ENCODE data around the gene EMC8. TPM values are rescaled to one million over a fixed set of nuclear protein-coding genes. Genes with fewer than 3 reads are reported as not detected.

Gene EMC8
- polyA plus RNA-seq, 1 of the 3 experiments (the other 2 are of a cell fraction) = 45.9 TPM

GRCh38 chr16:85759136-85759535, 40.2 kb downstream of the EMC8 start:
- no peaks in the 10 kb centered on the region for H3K79me2 ChIP-seq (ENCODE audit: insufficient read depth)
- no peaks in the 10 kb centered on the region for H3K36me3 ChIP-seq (replicated peaks in 1 of 2; ENCODE audit: control insufficient read depth in 1 of 2, insufficient read depth in 2 of 2, low read length in 1 of 2)
- ChIA-PET CTCF (interaction anchor here (1.4 kb wide), 1 partner anchor 35 kb away, joined by 3 read pairs; no protein-coding TSS in a partner anchor), POLR2A (no interaction called here)
- H4K20me1 ChIP-seq (ENCODE audit: insufficient read depth) = no peaks in the 10 kb centered on the region
- 63% methylated on average over 16 of the region's 16 CpGs for WGBS (ENCODE audit: low lambda C conversion rate)
- H3K4me3 ChIP-seq (ENCODE audit: low read depth in 2 of 2, low read length in 1 of 2) = no peak overlapping the region
- H2AFZ ChIP-seq (ENCODE audit: low read depth) = no peak overlapping the region
- TF ChIP-seq MXI1 (IDR thresholded peaks at IDR 0.05; ENCODE audit: low read depth, low read length) = no peak
- no peak for DNase-seq
- H3K4me2 ChIP-seq = no peak overlapping the region
- no peak overlapping the region for H3K27ac ChIP-seq (ENCODE audit: low read depth in 2 of 2, low read length in 1 of 2)
- H3K9me2 ChIP-seq = no peaks in the 10 kb centered on the region
- H3F3A ChIP-seq (replicated peaks; ENCODE audit: insufficient read depth) = peaks cover 8% of the 10 kb centered on the region
- H3K9ac ChIP-seq = no peak overlapping the region
- no peaks in the 10 kb centered on the region for H3K9me3 ChIP-seq
- no peaks in the 10 kb centered on the region for H3K4me1 ChIP-seq (ENCODE audit: control insufficient read depth in 1 of 2, insufficient read depth in 2 of 2, low read depth in 1 of 2, low read length in 1 of 2)
- H3K27me3 ChIP-seq (ENCODE audit: insufficient read depth) = peaks cover 6% of the 10 kb centered on the region; the same call in 1 of the 2 replicates

GRCh38 chr16:85757341-85757822, 42.0 kb downstream of the EMC8 start:
- DNase-seq = no peak
- H3K9me2 ChIP-seq = no peaks in the 10 kb centered on the region
- H3K9ac ChIP-seq = no peak overlapping the region
- H3K79me2 ChIP-seq (ENCODE audit: insufficient read depth) = no peaks in the 10 kb centered on the region
- H3K27me3 ChIP-seq (ENCODE audit: insufficient read depth) = peaks cover 6% of the 10 kb centered on the region; the same call in 1 of the 2 replicates
- no peaks in the 10 kb centered on the region for H3K36me3 ChIP-seq (replicated peaks in 1 of 2; ENCODE audit: control insufficient read depth in 1 of 2, insufficient read depth in 2 of 2, low read length in 1 of 2)
- H3K4me3 ChIP-seq (ENCODE audit: low read depth in 2 of 2, low read length in 1 of 2) = no peak overlapping the region
- H3K9me3 ChIP-seq = no peaks in the 10 kb centered on the region
- no peak for TF ChIP-seq EZH2phosphoT487 (IDR thresholded peaks at IDR 0.05; ENCODE audit: borderline replicate concordance, low read depth)
- TF ChIP-seq NFIC (IDR thresholded peaks at IDR 0.05; ENCODE audit: borderline replicate concordance) = no peak
- no peak for TF ChIP-seq IRF3 (IDR thresholded peaks at IDR 0.05; ENCODE audit: low read depth, low read length)
- no peak for TF ChIP-seq CHD2 (IDR thresholded peaks at IDR 0.05; ENCODE audit: low read length, partially characterized antibody)
- TF ChIP-seq MAX (IDR thresholded peaks at IDR 0.05; ENCODE audit: low read depth) = no peak
- TF ChIP-seq TCF12 (IDR thresholded peaks at IDR 0.05) = no peak
- TF ChIP-seq ZBTB33 (IDR thresholded peaks at IDR 0.05; ENCODE audit: borderline replicate concordance, low read depth) = no peak
- no peak for TF ChIP-seq SMC3 (IDR thresholded peaks at IDR 0.05; ENCODE audit: low read depth, low read length)
- TF ChIP-seq YY1 (IDR thresholded peaks at IDR 0.05; ENCODE audit: low read depth) = no peak
- TF ChIP-seq CTCF (IDR thresholded peaks at IDR 0.05) = no peak
- TF ChIP-seq GATA2 (CRISPR knock-in tag; IDR thresholded peaks at IDR 0.05) = no peak
- no peak for TF ChIP-seq MEF2A (IDR thresholded peaks at IDR 0.05; ENCODE audit: borderline replicate concordance, low read depth)
- TF ChIP-seq JUND (IDR thresholded peaks at IDR 0.05) = no peak
- no peak for TF ChIP-seq MXI1 (IDR thresholded peaks at IDR 0.05; ENCODE audit: low read depth, low read length)
- TF ChIP-seq USF1 (IDR thresholded peaks at IDR 0.05; ENCODE audit: borderline replicate concordance, low read depth) = no peak
- no peak for TF ChIP-seq NRF1 (IDR thresholded peaks at IDR 0.05; ENCODE audit: low read depth, low read length)
- TF ChIP-seq TAF1 (IDR thresholded peaks at IDR 0.05; ENCODE audit: borderline replicate concordance, low read depth, low read length) = no peak
- no peak for TF ChIP-seq RAD21 (IDR thresholded peaks at IDR 0.05; ENCODE audit: low read length)
- no peak for TF ChIP-seq ELF1 (IDR thresholded peaks at IDR 0.05)
- no peak overlapping the region for H3K27ac ChIP-seq (ENCODE audit: low read depth in 2 of 2, low read length in 1 of 2)
- H3K4me1 ChIP-seq (ENCODE audit: control insufficient read depth in 1 of 2, insufficient read depth in 2 of 2, low read depth in 1 of 2, low read length in 1 of 2) = no peaks in the 10 kb centered on the region; a peak in 1 of 4 replicates
- ChIA-PET CTCF (no interaction called here), POLR2A (no interaction called here)
- H4K20me1 ChIP-seq (ENCODE audit: insufficient read depth) = no peaks in the 10 kb centered on the region
- H3K4me2 ChIP-seq = no peak overlapping the region
- H2AFZ ChIP-seq (ENCODE audit: low read depth) = no peak overlapping the region
- H3F3A ChIP-seq (replicated peaks; ENCODE audit: insufficient read depth) = peaks cover 8% of the 10 kb centered on the region
- 56% methylated on average over 7 of the region's 7 CpGs for WGBS (ENCODE audit: low lambda C conversion rate)
